ENCODE data around the gene EXOC6B.

Gene EXOC6B

DNA sequence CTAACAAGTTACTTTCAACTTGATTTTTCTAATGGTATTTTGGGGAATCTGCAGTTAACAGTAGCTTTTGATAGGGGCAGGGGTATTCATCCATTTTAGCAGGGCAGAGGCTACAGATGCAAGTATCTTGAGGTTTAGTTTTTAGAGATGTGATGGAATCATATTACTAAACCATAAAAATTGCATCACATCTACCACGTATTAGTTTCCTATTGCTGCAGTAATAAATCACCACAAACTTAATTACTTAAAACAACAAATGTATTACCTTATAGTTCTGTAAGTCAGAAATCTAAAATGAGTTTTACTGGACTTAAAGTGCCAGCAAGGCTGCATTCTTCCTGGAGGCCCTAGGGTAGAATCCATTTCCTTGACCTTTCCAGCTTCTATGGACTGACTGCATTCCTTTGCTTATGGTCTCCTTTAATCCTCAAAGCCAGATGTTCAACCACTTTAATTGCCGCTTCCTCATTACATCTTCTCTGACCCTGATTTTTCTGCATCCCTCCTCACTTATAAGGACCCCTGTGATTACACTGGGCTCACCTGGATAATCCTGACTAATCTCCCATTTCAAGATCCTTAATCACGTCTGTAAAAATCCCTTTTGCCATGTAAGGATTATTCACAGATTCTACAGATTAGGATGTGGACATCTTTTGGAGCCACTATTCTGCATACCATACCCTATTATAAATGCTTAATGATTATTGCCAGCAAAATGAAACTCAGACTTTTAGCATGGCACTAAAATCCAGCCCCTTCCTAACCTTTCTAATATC is 21.9 kb upstream of the EXOC6B start:
- Histone ChIP-seq H3K27ac (no peak overlapping the region), H3K27me3 (ENCODE audit: insufficient read depth, low read depth, severe bottlenecking) (peaks cover 66% of the 10 kb centered on the region), H3K36me3 (no peaks in the 10 kb centered on the region), H3K9me3 (ENCODE audit: severe bottlenecking) (no peaks in the 10 kb centered on the region), H3K4me3 (ENCODE audit: low read depth, low read length) (no peak overlapping the region)
- TF ChIP-seq, protein P1, sequence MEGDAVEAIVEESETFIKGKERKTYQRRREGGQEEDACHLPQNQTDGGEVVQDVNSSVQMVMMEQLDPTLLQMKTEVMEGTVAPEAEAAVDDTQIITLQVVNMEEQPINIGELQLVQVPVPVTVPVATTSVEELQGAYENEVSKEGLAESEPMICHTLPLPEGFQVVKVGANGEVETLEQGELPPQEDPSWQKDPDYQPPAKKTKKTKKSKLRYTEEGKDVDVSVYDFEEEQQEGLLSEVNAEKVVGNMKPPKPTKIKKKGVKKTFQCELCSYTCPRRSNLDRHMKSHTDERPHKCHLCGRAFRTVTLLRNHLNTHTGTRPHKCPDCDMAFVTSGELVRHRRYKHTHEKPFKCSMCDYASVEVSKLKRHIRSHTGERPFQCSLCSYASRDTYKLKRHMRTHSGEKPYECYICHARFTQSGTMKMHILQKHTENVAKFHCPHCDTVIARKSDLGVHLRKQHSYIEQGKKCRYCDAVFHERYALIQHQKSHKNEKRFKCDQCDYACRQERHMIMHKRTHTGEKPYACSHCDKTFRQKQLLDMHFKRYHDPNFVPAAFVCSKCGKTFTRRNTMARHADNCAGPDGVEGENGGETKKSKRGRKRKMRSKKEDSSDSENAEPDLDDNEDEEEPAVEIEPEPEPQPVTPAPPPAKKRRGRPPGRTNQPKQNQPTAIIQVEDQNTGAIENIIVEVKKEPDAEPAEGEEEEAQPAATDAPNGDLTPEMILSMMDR (IDR thresholded peaks at IDR 0.05; ENCODE audit: low read depth, low read length) = no peak
- DNase-seq = peak; percentile 59

- H3K27ac ChIP-seq = no peak overlapping the region
- TF ChIP-seq, protein P1 (IDR thresholded peaks at IDR 0.05; ENCODE audit: low read depth, low read length) = no peak
- H3K4me3 ChIP-seq (ENCODE audit: low read depth, low read length) = no peak overlapping the region
Observed at GRCh38 chr2:72846171-72847095, 20.6 kb upstream of the EXOC6B start.

GRCh38 chr2:72843301-72843700 is 17.5 kb upstream of the EXOC6B start:
- H3K27me3 ChIP-seq (ENCODE audit: insufficient read depth, low read depth, severe bottlenecking) = peaks cover 23% of the 10 kb centered on the region
- TF ChIP-seq, protein P1 (IDR thresholded peaks at IDR 0.05; ENCODE audit: low read depth, low read length) = peak; percentile 19; the same call in 1 of the 2 replicates
- no peak for DNase-seq

More at GRCh38 chr2:72846171-72847095, 20.6 kb upstream of the EXOC6B start:
- Histone ChIP-seq H3K9me3 (ENCODE audit: severe bottlenecking) (no peaks in the 10 kb centered on the region), H3K27me3 (ENCODE audit: insufficient read depth, low read depth, severe bottlenecking) (peaks cover 54% of the 10 kb centered on the region), H3K36me3 (no peaks in the 10 kb centered on the region)
- no peak for DNase-seq

GRCh38 chr2:72841462-72842125 is 15.8 kb upstream of the EXOC6B start:
- H3K36me3 ChIP-seq = no peaks in the 10 kb centered on the region
- H3K9me3 ChIP-seq (ENCODE audit: severe bottlenecking) = no peaks in the 10 kb centered on the region
- no peak overlapping the region for H3K4me3 ChIP-seq (ENCODE audit: low read depth, low read length)
- TF ChIP-seq, protein P1 (IDR thresholded peaks at IDR 0.05; ENCODE audit: low read depth, low read length) = no peak
- H3K27ac ChIP-seq = no peak overlapping the region
- H3K27me3 ChIP-seq (ENCODE audit: insufficient read depth, low read depth, severe bottlenecking) = peaks cover 16% of the 10 kb centered on the region
- no peak for DNase-seq

More at GRCh38 chr2:72843301-72843700, 17.5 kb upstream of the EXOC6B start:
- H3K27ac ChIP-seq = no peak overlapping the region
- H3K9me3 ChIP-seq (ENCODE audit: severe bottlenecking) = no peaks in the 10 kb centered on the region
- no peak overlapping the region for H3K4me3 ChIP-seq (ENCODE audit: low read depth, low read length)
- no peaks in the 10 kb centered on the region for H3K36me3 ChIP-seq

DNA sequence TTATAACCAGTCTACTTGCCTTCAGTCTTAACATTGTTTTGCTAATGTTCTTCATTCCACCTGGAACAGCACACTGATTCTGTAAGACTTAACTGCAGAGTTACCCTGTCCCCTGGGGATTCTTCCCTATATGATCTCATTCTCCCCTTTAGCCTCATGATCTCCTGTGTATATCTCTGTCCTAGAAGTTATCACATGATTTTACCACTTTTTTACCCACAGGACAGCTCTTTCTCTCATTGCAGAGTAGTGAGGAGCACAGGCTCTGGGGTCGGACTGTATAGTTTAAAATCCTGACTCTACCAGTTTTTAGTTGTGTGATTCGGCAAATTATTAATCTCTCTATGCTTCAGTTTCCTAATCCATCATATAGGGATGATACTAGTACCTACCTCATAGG is 14.2 kb upstream of the EXOC6B start:
- Histone ChIP-seq H3K27ac (no peak overlapping the region), H3K27me3 (ENCODE audit: insufficient read depth, low read depth, severe bottlenecking) (peaks cover 11% of the 10 kb centered on the region), H3K9me3 (ENCODE audit: severe bottlenecking) (no peaks in the 10 kb centered on the region), H3K4me3 (ENCODE audit: low read depth, low read length) (no peak overlapping the region), H3K36me3 (no peaks in the 10 kb centered on the region)
- no peak for DNase-seq
- TF ChIP-seq, protein P1 (IDR thresholded peaks at IDR 0.05; ENCODE audit: low read depth, low read length) = no peak
